SK-N-SH treated with all-trans-retinoic acid at 6 μM for 48 hours (cell line): ENCODE measurements around the gene NNAT.

Experiments used
- BACH2 ChIP-seq: fragments of 250-450 bp; sonication (Bioruptor Pico); IDR thresholded peaks from 2 replicates; pipeline ENCODE4 v1.9.0; 2021; ENCODE audit warnings: mild to moderate bottlenecking, borderline replicate concordance
- ZFP30 ChIP-seq: fragments of 450-650 bp; formaldehyde crosslinking; IDR thresholded peaks from 2 replicates; pipeline ENCODE4 v1.5.0; 2022; ENCODE audit warnings: mild to moderate bottlenecking, moderate library complexity
- ZNF565 ChIP-seq: fragments of 450-650 bp; formaldehyde crosslinking; conservative IDR thresholded peaks from 2 replicates; pipeline ENCODE4 v1.5.0; 2020; ENCODE audit warnings: low read depth, mild to moderate bottlenecking, moderate library complexity
- TF ChIP-seq, protein P1 (sequence below): fragments of 250-450 bp; sonication (Bioruptor Pico); IDR thresholded peaks from 2 replicates; pipeline ENCODE4 v1.5.1; 2020; ENCODE audit warnings: low read depth, mild to moderate bottlenecking, moderate library complexity
- TF ChIP-seq, protein P2 (sequence below): fragments of 250-450 bp; sonication (Bioruptor Pico); IDR thresholded peaks from 2 replicates; pipeline ENCODE4 v1.5.0; 2020; ENCODE audit warnings: mild to moderate bottlenecking, moderate library complexity

DNA sequence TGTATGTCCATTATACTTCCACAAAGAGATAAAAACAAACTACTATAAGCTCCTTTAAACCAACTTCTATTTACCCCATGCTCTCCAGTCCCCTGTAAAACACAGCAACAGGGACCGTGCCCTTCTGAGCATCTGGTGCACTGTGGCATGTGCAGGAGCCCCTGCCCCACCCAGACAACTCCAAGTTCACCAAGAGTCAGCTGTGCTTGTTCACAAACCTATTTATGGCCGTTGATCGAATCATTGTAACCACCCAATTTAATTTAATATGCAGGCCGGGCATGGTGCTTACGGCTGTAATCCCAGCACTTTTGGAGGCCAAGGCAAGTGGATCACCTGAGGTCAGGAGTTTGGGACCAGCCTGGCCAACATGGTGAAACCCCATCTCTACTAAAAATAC lies 20.3 kb downstream of the NNAT start:
- TF ChIP-seq ZNF565 (no peak), BACH2 (CRISPR knock-in tag) (no peak), ZFP30 (no peak)
- TF ChIP-seq, protein P1, sequence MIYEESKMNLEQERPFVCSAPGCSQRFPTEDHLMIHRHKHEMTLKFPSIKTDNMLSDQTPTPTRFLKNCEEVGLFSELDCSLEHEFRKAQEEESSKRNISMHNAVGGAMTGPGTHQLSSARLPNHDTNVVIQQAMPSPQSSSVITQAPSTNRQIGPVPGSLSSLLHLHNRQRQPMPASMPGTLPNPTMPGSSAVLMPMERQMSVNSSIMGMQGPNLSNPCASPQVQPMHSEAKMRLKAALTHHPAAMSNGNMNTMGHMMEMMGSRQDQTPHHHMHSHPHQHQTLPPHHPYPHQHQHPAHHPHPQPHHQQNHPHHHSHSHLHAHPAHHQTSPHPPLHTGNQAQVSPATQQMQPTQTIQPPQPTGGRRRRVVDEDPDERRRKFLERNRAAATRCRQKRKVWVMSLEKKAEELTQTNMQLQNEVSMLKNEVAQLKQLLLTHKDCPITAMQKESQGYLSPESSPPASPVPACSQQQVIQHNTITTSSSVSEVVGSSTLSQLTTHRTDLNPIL (CRISPR knock-in tag) = no peak
- TF ChIP-seq, protein P2, sequence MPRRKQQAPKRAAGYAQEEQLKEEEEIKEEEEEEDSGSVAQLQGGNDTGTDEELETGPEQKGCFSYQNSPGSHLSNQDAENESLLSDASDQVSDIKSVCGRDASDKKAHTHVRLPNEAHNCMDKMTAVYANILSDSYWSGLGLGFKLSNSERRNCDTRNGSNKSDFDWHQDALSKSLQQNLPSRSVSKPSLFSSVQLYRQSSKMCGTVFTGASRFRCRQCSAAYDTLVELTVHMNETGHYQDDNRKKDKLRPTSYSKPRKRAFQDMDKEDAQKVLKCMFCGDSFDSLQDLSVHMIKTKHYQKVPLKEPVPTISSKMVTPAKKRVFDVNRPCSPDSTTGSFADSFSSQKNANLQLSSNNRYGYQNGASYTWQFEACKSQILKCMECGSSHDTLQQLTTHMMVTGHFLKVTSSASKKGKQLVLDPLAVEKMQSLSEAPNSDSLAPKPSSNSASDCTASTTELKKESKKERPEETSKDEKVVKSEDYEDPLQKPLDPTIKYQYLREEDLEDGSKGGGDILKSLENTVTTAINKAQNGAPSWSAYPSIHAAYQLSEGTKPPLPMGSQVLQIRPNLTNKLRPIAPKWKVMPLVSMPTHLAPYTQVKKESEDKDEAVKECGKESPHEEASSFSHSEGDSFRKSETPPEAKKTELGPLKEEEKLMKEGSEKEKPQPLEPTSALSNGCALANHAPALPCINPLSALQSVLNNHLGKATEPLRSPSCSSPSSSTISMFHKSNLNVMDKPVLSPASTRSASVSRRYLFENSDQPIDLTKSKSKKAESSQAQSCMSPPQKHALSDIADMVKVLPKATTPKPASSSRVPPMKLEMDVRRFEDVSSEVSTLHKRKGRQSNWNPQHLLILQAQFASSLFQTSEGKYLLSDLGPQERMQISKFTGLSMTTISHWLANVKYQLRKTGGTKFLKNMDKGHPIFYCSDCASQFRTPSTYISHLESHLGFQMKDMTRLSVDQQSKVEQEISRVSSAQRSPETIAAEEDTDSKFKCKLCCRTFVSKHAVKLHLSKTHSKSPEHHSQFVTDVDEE = no peak
